WI38 (cell line): Measurements from ENCODE around the gene PTPA.

Source experiments
- H3K4me3 ChIP-seq: 2 replicates; pipeline ENCODE4 v1.5.1; 2011; ENCODE audit warnings: low read depth, mild to moderate bottlenecking, control low read depth, low read length
- TF ChIP-seq, protein P1 (sequence below): IDR thresholded peaks from 2 replicates; pipeline ENCODE4 v1.5.1; 2012; ENCODE audit warnings: low read depth, mild to moderate bottlenecking, control low read depth, low read length

PTPA gene

GRCh38 chr9:129077236-129077635, 34.0 kb upstream of the PTPA start:
- TF ChIP-seq, protein P1, sequence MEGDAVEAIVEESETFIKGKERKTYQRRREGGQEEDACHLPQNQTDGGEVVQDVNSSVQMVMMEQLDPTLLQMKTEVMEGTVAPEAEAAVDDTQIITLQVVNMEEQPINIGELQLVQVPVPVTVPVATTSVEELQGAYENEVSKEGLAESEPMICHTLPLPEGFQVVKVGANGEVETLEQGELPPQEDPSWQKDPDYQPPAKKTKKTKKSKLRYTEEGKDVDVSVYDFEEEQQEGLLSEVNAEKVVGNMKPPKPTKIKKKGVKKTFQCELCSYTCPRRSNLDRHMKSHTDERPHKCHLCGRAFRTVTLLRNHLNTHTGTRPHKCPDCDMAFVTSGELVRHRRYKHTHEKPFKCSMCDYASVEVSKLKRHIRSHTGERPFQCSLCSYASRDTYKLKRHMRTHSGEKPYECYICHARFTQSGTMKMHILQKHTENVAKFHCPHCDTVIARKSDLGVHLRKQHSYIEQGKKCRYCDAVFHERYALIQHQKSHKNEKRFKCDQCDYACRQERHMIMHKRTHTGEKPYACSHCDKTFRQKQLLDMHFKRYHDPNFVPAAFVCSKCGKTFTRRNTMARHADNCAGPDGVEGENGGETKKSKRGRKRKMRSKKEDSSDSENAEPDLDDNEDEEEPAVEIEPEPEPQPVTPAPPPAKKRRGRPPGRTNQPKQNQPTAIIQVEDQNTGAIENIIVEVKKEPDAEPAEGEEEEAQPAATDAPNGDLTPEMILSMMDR = no peak
- H3K4me3 ChIP-seq = no peak overlapping the region

DNA sequence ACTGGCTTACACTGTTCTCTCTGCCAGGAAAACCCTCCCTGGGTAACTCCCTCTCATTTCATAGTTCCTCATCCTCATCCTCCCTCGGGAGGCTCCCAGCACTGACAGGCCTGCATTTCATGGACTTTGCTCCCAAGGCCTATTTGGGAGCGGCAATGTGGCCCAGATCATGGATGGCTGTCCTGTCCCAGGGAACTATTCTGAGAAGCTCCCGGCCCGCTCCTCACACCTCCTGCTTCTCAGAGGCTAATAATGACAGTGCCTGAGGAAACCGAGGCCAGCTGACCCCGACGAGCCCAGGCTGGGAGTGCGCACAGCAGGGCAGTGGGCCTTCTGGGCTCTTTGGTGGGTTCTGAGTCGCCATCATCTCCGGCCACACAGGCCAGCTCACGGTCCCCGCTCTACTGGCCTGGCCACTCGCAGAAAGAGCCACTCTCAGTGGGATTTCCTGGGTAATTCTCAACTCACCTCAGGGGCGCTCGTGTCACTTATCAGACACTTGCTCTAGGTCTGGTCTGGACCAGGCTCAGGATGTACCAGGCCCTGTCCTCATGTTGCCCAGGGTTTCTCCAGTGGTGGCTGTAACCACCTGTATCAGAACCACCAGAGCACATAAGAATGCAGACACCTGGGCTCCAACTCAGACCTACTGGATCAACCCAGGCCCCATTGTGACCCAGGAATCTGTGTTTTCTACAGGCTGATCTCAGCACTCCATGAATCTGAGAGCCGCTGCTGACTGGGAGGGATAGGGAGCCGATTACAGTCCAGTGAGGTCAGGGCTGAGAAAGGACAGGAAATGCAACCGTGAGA, 32.3 kb upstream of the PTPA start:
- H3K4me3 ChIP-seq = no peak overlapping the region
- TF ChIP-seq, protein P1 = no peak

- H3K4me3 ChIP-seq = peak overlapping the region; percentile 83; the same call in 1 of the 2 replicates
- TF ChIP-seq, protein P1 = no peak
Measured at GRCh38 chr9:129079829-129080228, 31.4 kb upstream of the PTPA start.

DNA sequence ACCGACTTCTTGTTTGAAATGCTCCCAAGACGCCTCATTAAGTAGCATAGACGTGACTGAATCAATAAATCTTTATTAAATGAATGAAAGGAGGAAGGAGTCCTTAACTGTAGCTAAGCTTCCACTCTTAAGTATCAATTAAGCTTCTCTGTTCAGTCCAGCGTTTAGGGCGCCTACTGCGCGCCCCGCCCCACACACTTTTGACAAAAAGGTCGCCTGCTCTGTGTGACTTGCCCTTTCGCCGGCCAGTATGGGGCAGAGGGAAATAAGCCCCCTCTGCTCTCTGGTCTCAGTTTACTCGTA, 31.0 kb upstream of the PTPA start:
- TF ChIP-seq, protein P1 = no peak

DNA sequence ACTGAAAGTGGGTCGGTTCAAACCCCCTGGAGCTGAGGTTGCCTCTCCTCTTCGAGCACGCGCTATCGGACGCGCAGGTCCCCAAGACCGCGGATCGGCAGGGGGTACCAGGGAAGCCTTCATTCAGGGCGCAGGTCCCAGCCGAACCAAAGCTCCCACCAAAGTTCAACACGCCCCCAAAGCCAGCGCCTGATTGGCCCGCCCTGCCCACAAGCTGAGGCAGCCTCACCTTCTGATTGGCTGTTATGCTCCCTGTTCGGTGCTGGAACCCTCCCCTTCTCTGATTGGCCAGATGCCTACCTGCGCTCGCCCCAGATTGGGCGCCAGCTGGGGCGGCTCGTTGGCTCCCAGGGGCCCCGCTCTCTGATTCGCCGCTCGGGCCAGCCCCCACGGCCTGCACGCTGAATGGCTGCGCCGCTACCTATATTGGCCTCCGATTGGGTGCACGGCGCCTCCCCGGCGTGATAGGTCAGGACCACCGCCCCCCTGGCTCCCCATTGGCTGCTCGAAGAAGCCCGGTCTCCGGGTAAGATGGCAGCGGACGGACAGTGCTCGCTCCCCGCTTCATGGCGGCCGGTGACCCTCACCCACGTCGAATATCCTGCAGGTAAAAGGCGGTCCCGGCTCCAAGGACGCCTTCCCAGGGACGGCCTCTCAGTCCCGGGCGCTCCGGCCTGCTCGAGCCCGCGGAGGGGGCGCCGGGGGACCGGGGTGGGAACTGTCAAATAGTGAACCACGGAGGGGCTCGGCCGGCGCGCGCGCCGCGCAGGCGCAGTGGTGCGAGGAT, 30.4 kb upstream of the PTPA start, which contains the start of gene DOLPP1:
TSS of gene DOLPP1 (plus strand) at position 511 of the 787 bp plus-strand sequence. CDS start at position 532, 21 bp downstream.
- H3K4me3 ChIP-seq = peak within 1 kb of the TSS; percentile 83
- TF ChIP-seq, protein P1 = no peak

More for the DNA sequence above, 31.0 kb upstream of the PTPA start:
- H3K4me3 ChIP-seq = peak overlapping the region; percentile 83

DNA sequence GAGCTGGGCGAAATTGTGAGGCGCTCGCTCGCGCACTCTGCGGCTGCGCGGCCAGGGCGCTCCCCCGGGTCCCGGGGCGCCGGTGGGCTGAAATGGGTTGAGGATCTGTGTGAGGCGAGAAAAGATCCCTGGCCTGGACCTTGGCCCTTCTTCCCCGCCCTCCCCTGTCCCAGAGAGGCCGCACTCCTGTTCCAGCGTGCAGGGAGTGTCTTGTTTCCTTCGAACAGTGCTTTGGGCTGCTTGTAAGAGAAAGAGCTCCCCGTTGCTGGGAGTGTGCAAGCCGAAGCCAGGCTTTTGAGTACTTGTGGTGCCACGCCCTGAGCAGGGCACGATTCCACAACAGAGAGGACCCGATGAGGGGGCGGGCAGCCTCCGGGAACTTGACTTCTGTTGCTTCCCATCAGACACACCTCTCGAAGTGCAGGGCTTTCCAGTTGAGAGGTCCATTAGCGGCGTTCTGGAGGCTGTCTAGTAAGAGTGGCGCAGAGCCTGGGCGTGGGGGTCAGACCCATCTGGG, 29.8 kb upstream of the PTPA start:
- H3K4me3 ChIP-seq = peak overlapping the region; percentile 83
- TF ChIP-seq, protein P1 = no peak

- TF ChIP-seq, protein P1 = no peak
- H3K4me3 ChIP-seq = no peak overlapping the region
Measured at GRCh38 chr9:129084087-129084486, 27.1 kb upstream of the PTPA start.
